A549 treated with DMSO at 1 μM for 4 hours (cell line): ENCODE data around the gene KLHL25. TPM values are rescaled to one million over a fixed set of nuclear protein-coding genes. Genes with fewer than 3 reads are reported as not detected.

ENCODE experiments used
- total RNA-seq: library from RNA; stranded (reverse); fragments of 200-300 nt; extraction: Qiagen RNA extraction; gene quantifications from 5 replicates; pipeline ENCODE4 v1.2.3, GENCODE V29; 2022; ENCODE audit warnings: low read depth

KLHL25 gene, protein sequence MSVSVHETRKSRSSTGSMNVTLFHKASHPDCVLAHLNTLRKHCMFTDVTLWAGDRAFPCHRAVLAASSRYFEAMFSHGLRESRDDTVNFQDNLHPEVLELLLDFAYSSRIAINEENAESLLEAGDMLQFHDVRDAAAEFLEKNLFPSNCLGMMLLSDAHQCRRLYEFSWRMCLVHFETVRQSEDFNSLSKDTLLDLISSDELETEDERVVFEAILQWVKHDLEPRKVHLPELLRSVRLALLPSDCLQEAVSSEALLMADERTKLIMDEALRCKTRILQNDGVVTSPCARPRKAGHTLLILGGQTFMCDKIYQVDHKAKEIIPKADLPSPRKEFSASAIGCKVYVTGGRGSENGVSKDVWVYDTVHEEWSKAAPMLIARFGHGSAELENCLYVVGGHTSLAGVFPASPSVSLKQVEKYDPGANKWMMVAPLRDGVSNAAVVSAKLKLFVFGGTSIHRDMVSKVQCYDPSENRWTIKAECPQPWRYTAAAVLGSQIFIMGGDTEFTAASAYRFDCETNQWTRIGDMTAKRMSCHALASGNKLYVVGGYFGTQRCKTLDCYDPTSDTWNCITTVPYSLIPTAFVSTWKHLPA
- 6.9 to 8.1 TPM (median 7.3 TPM) in 5 replicates for total RNA-seq

DNA sequence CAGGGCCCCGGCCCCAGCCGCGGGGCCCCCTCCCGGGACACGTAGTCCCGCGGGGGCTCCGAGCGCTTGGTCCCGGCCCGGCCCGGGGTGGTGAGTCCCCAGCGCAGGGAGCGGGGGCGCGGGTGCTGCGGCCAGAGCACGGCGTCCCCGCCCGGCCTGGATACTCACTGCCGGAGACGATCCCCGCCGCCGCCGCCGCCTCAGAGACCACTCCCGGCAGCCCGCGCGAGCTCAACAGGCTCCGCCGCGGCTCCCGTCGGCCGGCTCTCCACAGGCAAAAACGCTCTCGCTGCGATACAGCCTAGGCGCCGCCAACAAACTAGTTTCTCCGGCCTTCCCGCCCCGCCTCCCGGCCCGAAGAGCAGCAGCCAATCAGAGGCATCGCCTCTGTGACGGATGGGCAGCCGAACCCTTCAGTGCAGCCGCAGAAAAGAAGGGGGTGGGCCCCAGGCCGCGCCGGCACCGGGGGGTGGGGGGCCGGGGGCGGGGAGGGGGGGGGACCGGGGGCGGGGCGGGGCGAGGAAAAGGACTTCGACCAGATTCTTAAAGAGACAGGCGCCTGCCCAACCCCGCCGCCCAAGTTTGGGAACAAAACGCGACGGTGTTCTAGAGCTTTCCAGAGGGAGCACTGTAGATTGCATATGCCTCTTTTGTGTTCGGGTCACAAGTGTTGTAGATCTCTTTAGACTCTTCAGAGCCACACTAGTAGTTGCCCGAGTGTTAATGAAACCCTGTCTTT lies at the start of gene KLHL25:
TSS of gene KLHL25 (minus strand) at position 328 of the 739 bp plus-strand sequence. CDS start 25,115 bp downstream, outside the sequence.

